Left ventricle myocardium inferior (tissue), 1 donor: Measurements from ENCODE around the gene PARVB. TPM values are rescaled to one million over a fixed set of nuclear protein-coding genes. Genes with fewer than 3 reads are reported as not detected.

Source experiments
- DNase-seq: peaks from one replicate; pipeline ENCODE4 v3.0.0-alpha.2; 2020
- H3K27ac ChIP-seq: fragments of 200-600 bp; replicated peaks from 2 replicates; pipeline ENCODE4 v1.8.0; 2021
- H3K27me3 ChIP-seq: fragments of 200-600 bp; 2 replicates; pipeline ENCODE4 v1.8.0; 2021; ENCODE audit warnings: low read depth
- H3K36me3 ChIP-seq: fragments of 200-600 bp; 2 replicates; pipeline ENCODE4 v1.8.0; 2021
- H3K4me1 ChIP-seq: fragments of 200-600 bp; 2 replicates; pipeline ENCODE4 v1.8.0; 2021
- H3K4me3 ChIP-seq: fragments of 200-600 bp; 2 replicates; pipeline ENCODE4 v1.8.0; 2021; ENCODE audit warnings: mild to moderate bottlenecking, moderate library complexity
- H3K9me3 ChIP-seq: fragments of 200-600 bp; replicated peaks from 2 replicates; pipeline ENCODE4 v1.8.0; 2021
- CTCF ChIP-seq: fragments of 200-600 bp; IDR thresholded peaks from 2 replicates; pipeline ENCODE4 v1.8.0; 2021; ENCODE audit warnings: antibody characterized with exemption, mild to moderate bottlenecking, borderline replicate concordance
- intact Hi-C: fragments of 100-400 bp; cut with micrococcal nuclease; formaldehyde crosslinking; loops from one replicate; pipeline ENCODE4 v1.11.0; 2022
- total RNA-seq: library from RNA; stranded (reverse); fragmentation: NEBNext Ultra II Directional; extraction: Animal tissue kit (Norgen Biotek cat#: 25700); gene quantifications from one replicate; pipeline ENCODE4 v1.2.1, GENCODE V29; 2021
- donor health status: DM: no; HTN: yes; CAD: no; lungs with severe emphysema.

The PARVB gene
- total RNA-seq, 1 donor from 2014 or later, result 155 TPM

- Histone ChIP-seq H3K27ac (no peak overlapping the region), H3K36me3 (no peaks in the 10 kb centered on the region), H3K4me3 (no peak overlapping the region), H3K9me3 (peaks cover 9% of the 10 kb centered on the region), H3K4me1 (peaks cover 64% of the 10 kb centered on the region), H3K27me3 (no peaks in the 10 kb centered on the region)
- intact Hi-C loops, result no loop called here
- no peak for TF ChIP-seq CTCF
- no peak for DNase-seq
Measured at GRCh38 chr22:44063462-44064371, 39.6 kb downstream of the PARVB start.

GRCh38 chr22:44067033-44067432, 42.9 kb downstream of the PARVB start:
- no peak for TF ChIP-seq CTCF
- intact Hi-C loops, result no loop called here
- no peaks in the 10 kb centered on the region for H3K36me3 ChIP-seq
- H3K4me3 ChIP-seq, result no peak overlapping the region
- no peaks in the 10 kb centered on the region for H3K9me3 ChIP-seq
- DNase-seq, result no peak
- H3K27me3 ChIP-seq, result no peaks in the 10 kb centered on the region
- peaks cover 66% of the 10 kb centered on the region for H3K4me1 ChIP-seq
- H3K27ac ChIP-seq, result peak overlapping the region; percentile 59

DNA sequence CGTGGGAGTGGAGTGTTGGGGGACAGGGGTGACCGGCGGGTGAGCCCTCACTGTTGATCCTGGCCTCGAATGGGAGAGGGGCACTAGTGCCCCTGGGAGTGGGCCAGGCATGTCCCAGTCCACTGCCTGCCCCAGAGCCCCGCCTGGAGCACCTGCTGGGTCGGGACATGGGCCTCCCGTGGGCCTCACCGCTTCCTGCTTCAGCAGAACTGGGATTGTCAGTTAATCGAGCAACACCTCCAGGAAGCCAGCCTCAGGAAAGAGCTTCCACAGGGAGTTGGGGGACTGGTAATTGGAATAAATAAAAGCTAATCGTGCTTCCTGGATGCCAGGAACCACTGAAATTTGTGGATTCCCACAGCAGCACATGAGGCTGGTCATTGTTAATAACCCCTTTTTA, 43.8 kb downstream of the PARVB start:
- Histone ChIP-seq H3K27ac (peak overlapping the region; percentile 59), H3K4me1 (peaks cover 61% of the 10 kb centered on the region)
- DNase-seq, result no peak

DNA sequence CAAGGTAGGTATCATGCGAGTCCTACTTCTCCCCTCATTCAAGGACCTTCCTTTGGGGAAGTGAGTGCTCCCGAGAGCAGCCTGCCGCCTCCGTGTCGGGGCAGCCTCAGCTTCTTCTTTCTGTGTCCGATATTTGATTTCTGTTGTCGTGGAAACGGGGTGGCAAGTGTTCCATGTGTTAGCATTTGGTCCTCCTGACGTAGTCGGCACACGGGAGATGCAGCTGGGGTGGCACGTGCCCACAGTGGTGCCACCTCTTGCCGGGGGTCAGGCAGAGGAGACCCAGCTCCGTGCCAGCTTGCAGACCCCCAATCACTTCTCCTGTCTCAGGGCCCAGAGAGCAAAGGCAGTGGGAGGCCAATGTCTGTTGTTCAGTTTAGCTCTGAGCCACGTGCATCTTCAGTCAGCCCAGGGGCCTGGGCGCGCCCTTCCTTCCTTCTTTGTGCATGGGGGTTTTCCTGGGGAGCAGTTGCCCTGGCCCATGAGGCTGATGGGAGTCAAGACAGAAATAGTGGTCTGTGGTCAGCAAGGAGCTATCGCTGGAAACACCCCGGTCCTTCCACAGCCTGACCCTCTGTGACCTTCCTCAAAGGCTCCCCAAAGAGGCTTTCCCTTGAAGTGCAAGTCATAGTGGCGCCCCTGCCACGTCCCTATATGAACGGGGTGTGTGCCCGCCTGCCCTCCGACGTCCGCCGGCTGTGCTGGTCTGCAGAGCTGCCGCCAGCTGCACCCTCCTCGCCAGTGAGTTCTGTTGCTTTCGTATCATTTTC, 44.5 kb downstream of the PARVB start:
- peak; percentile 36 for DNase-seq
- H3K27me3 ChIP-seq, result no peaks in the 10 kb centered on the region
- TF ChIP-seq CTCF, result no peak
- no peaks in the 10 kb centered on the region for H3K9me3 ChIP-seq
- peak overlapping the region; percentile 59 for H3K27ac ChIP-seq
- no peaks in the 10 kb centered on the region for H3K36me3 ChIP-seq
- intact Hi-C loops, result no loop called here
- H3K4me1 ChIP-seq, result peaks cover 62% of the 10 kb centered on the region
- H3K4me3 ChIP-seq, result peak overlapping the region; percentile 22

More for the DNA sequence above, 43.8 kb downstream of the PARVB start:
- Histone ChIP-seq H3K36me3 (no peaks in the 10 kb centered on the region), H3K9me3 (no peaks in the 10 kb centered on the region), H3K4me3 (no peak overlapping the region), H3K27me3 (no peaks in the 10 kb centered on the region)
- intact Hi-C loops, result no loop called here
- TF ChIP-seq CTCF, result no peak

- no peaks in the 10 kb centered on the region for H3K36me3 ChIP-seq
- no peak for TF ChIP-seq CTCF
- DNase-seq, result no peak
- no peaks in the 10 kb centered on the region for H3K27me3 ChIP-seq
- H3K9me3 ChIP-seq, result no peaks in the 10 kb centered on the region
- H3K27ac ChIP-seq, result no peak overlapping the region
- H3K4me3 ChIP-seq, result no peak overlapping the region
- intact Hi-C loops, result no loop called here
- H3K4me1 ChIP-seq, result peaks cover 69% of the 10 kb centered on the region
Measured at GRCh38 chr22:44070029-44070428, 45.9 kb downstream of the PARVB start.
